ENCODE results near the gene CLEC16A.

CLEC16A gene

GRCh38 chr16:11168386-11169051 is 224.2 kb downstream of the CLEC16A start:
- no peak for DNase-seq

- no peak for DNase-seq
Observed at GRCh38 chr16:11169641-11170040, 225.3 kb downstream of the CLEC16A start.

GRCh38 chr16:11170201-11170600 is 225.8 kb downstream of the CLEC16A start:
- no peak for DNase-seq

- DNase-seq: no peak
Observed at GRCh38 chr16:11170696-11171447, 226.5 kb downstream of the CLEC16A start.

GRCh38 chr16:11171448-11171709 is 227.0 kb downstream of the CLEC16A start:
- no peak for DNase-seq

- no peak for DNase-seq
Observed at GRCh38 chr16:11171757-11172299, 227.5 kb downstream of the CLEC16A start.

- no peak for DNase-seq
Observed at GRCh38 chr16:11173426-11173825, 229.1 kb downstream of the CLEC16A start.

- DNase-seq: no peak
Observed at GRCh38 chr16:11174141-11174540, 229.8 kb downstream of the CLEC16A start.

GRCh38 chr16:11175106-11175786 is 230.9 kb downstream of the CLEC16A start:
- DNase-seq: no peak

- DNase-seq: no peak
Observed at GRCh38 chr16:11175787-11176341, 231.5 kb downstream of the CLEC16A start.

- DNase-seq: no peak
Observed at GRCh38 chr16:11177578-11178160, 233.3 kb downstream of the CLEC16A start.

GRCh38 chr16:11178424-11178823 is 234.1 kb downstream of the CLEC16A start:
- DNase-seq: no peak

- no peak for DNase-seq
Observed at GRCh38 chr16:11179574-11179973, 235.2 kb downstream of the CLEC16A start.

- DNase-seq: no peak
Observed at GRCh38 chr16:11180489-11180888, 236.1 kb downstream of the CLEC16A start.

- no peak for DNase-seq
Observed at GRCh38 chr16:11181242-11181898, 237.0 kb downstream of the CLEC16A start.

- DNase-seq: no peak
Observed at GRCh38 chr16:11181899-11182279, 237.5 kb downstream of the CLEC16A start.

- DNase-seq: no peak
Observed at GRCh38 chr16:11182411-11182810, 238.0 kb downstream of the CLEC16A start.

- no peak for DNase-seq
Observed at GRCh38 chr16:11183035-11183812, 238.9 kb downstream of the CLEC16A start.

- DNase-seq: no peak
Observed at GRCh38 chr16:11183951-11184350, 239.6 kb downstream of the CLEC16A start.

- DNase-seq: no peak
Observed at GRCh38 chr16:11187522-11188023, 243.2 kb downstream of the CLEC16A start.

All from GOT3 (cell line).